Thyroid gland (tissue), 4 donors: ENCODE measurements around the gene SHISA7.

Experiments used
- CTCF ChIP-seq, 6 experiments: fragments of 200-600 bp in 3 of 6; fragments of 450-650 bp in 3 of 6; sonication (generic) in 3 of 6; IDR thresholded peaks; one replicate each; pipeline ENCODE4 v1.5.1; 2016 to 2019; ENCODE audit warnings: antibody characterized with exemption in 6 of 6, mild to moderate bottlenecking in 2 of 6, inconsistent platforms in 1 of 6, moderate library complexity in 1 of 6
- POLR2A ChIP-seq, 2 donors: fragments of 450-650 bp; IDR thresholded peaks; one replicate each; pipeline ENCODE4 v1.6.1; 2017; ENCODE audit warnings: antibody characterized with exemption in 2 of 2, mild to moderate bottlenecking in 2 of 2, moderate library complexity in 1 of 2

- TF ChIP-seq CTCF (IDR thresholded peaks at IDR 0.05), result no peak
- no peak for TF ChIP-seq POLR2A (IDR thresholded peaks at IDR 0.05)
These were observed 22.6 kb upstream of the SHISA7 start for GRCh38 chr19:55465460-55466240.
